Occipital lobe (tissue), 2 donors: ENCODE results near the gene EPX. TPM values are rescaled to one million over a fixed set of nuclear protein-coding genes. Genes with fewer than 3 reads are reported as not detected.

Source experiments
- DNase-seq: peaks from one replicate; lab custom pipeline; 2025; lab: John Stamatoyannopoulos, UW
- total RNA-seq: library from RNA; depleted of rRNA; stranded (reverse); fragments of >200 nt; gene quantifications from one replicate; pipeline ENCODE4 v1.2.3, GENCODE V29; 2014

EPX gene
- total RNA-seq, 1 donor from 2014 or later = not detected

- DNase-seq = no peak
These were observed 5.9 kb upstream of the EPX start for GRCh38 chr17:58186591-58186990.

GRCh38 chr17:58187063-58187462 is 5.5 kb upstream of the EPX start:
- no peak for DNase-seq

GRCh38 chr17:58187675-58188074 is 4.9 kb upstream of the EPX start:
- DNase-seq = no peak

DNA sequence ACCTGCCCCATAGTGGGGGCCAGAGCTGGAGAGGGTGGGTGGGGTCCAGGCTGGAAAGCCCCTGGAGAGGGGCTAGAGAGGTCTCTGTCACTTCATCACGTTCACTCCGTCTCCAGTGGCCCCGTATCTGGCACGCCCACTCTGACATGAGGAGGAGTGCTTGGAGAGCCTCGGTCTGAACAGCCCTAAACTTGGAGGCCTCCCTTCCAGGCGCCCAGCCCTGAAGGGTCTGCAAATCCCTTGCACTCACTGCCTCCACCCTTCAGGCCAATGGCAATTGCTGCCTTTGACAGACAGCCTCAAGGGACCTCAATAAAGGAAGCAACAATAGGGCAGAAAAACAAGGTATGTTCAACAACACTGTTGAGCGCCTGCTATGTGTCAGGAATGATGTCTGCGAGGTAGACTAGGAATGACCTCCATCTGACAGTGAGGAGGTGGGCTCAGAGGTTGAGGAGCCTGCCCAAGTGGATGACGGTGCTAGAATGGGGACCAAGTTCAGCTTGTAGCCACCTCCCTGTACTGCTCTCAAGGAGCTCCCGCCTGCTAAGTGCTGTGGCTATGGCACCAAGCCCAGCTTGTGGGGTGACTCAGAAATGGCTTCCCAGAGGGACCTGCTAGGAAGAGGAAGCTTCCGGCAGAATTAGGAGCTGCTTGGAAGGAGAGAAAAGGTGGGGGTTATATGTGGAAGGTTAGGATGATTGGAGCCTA is 2.9 kb upstream of the EPX start:
- peak; percentile 17 for DNase-seq

DNA sequence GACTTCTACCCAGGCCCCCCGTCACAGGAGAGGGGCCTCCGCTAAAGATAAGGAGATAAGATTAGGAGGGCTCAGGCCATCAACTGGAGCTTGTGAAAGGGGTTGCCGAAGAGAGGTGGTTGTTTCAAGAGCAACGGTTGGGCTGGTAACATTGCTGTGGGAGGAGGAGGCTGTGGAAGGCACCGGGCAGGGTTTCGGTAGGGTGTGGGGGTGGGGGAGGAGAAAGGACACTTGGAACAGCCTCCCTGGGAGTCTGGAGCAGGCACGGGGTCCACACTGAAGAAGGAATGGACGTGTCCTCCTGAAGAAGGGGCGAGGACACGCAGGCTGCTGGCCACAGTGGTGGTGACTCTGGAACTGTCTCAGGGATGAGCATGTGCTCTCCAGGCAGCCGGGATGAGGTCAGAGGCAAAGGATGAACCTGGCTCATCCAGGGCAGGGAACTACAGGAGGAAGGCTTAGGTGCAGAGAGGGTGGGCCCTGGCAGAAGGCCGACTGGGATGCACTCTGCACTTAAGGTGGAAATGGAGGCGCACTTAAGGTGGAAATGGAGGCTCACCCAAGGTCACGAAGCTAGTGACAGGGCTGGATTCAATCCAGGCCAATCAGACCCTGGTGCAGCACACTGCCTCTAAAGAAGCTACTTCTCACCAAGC is 1.2 kb upstream of the EPX start:
- DNase-seq = no peak

- DNase-seq = no peak
These were observed 1.2 kb downstream of the EPX start for GRCh38 chr17:58193641-58194255.

DNA sequence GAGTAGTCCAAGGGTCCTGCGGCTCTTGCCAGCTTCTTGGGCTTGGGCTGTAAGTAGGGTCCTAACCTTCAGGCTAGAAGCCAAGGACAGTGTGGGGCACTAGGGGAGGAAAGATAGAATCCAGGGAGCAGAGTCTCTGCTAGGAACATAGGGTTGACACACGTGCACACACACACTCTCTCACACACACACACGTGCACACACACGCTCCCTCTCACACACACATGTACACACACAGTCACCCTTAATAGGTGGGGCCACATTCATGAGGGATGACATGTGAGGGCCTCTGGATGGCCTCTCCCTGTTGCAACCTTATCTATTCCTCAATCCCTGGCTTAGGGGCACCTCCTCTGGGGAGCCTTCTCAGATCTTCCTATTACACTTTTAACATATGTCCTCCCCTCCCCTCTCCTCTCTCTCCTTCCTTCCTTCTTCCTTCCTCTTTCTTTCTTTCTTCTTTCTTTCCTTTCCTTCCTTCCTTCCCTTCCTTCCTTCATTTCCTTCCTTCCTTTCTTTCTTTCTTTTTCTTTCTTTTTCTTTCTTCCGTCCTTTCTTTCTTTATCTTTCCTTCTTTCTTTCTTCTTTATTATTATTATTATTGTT is 3.1 kb downstream of the EPX start:
- DNase-seq = no peak

DNA sequence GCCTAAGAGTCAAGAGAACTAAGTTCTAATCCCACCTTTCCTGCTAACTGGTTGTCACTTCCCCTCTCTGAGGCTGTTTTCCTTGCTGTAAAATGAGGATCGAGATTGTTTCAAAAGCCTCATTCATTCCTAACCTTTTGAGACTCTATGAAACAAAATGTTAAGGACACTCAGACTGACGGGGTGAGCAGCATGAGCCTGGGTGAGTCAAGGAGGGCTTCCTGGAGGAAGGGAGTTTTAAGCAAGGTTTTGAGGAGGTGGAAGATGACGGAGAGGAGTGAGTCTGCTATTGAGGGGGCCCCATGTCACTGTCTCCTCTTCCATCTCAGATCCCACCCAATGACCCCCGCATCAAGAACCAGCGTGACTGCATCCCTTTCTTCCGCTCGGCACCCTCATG is 4.1 kb downstream of the EPX start:
- DNase-seq = no peak

GRCh38 chr17:58200024-58200633 is 7.6 kb downstream of the EPX start:
- no peak for DNase-seq

- DNase-seq = no peak
These were observed 10.3 kb downstream of the EPX start for GRCh38 chr17:58202859-58203258.

DNA sequence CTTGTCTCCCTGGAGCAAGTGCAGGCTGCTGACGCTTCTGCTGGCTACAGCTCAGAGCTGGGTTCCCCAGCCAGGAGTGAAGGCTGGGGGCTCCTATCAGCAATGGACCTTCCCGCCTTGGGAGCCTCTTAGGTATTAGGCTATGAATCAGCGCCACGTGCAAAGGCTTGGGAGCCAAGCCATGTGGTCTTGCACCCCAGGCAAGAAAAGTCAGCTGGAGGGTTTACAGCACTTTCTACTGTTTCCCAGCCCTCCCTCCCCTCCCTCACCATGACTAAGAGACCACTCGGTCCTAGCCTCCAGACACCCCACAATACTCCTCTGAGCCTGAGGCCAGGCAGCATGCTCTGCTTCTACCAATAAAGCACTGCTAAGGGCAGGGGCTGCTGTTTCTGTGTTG is 12.3 kb downstream of the EPX start:
- no peak for DNase-seq

GRCh38 chr17:58205936-58206335 is 13.4 kb downstream of the EPX start:
- DNase-seq = no peak

GRCh38 chr17:58207451-58207850 is 14.9 kb downstream of the EPX start:
- no peak for DNase-seq

- DNase-seq = no peak
These were observed 15.8 kb downstream of the EPX start for GRCh38 chr17:58208344-58208743.

GRCh38 chr17:58210922-58211321 is 18.4 kb downstream of the EPX start:
- no peak for DNase-seq

GRCh38 chr17:58215685-58216084 is 23.2 kb downstream of the EPX start:
- no peak for DNase-seq

GRCh38 chr17:58217766-58218165 is 25.2 kb downstream of the EPX start:
- no peak for DNase-seq

DNA sequence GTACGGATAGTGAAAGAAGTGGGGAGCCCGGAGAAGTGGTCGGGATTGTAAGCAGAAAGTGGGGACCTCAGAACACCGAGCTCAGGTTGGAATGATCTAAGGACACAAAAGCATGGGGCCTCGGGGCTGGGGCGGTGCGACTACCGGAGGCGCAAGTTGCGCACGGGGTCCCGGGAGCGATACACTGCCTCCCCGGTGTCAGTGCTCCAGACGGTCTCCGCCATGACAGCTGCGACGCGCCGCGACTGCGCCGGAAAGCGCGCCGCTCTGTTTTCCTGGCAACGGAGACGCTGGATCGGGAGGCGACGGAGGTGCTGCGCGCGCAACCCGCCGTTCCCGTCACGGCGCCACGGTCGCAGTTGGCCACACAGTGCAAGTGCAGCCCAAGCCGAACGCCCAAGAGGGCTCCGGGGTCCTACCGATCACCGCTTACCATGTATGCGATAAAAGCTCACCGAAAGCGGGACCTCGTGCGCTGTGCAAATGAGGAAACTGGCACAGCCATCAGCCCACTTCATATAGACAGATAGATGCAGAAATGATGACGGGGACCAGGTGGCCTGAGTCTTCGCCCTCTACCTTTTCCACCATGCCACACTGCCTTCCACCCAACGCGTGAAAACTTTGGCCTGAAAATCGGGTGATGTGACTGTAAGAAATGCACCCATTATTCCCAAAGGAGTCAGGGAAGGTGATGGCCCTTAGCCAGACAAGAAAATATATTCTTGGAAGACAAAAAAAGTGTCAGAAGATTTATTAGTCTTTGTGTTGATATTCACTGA is 26.7 kb downstream of the EPX start, which contains the start of gene MKS1:
Gene MKS1 (minus strand): TSS at position 249 of the 782 bp plus-strand sequence. CDS start 25 bp downstream, at position 224.
- DNase-seq = peak; percentile 91

DNA sequence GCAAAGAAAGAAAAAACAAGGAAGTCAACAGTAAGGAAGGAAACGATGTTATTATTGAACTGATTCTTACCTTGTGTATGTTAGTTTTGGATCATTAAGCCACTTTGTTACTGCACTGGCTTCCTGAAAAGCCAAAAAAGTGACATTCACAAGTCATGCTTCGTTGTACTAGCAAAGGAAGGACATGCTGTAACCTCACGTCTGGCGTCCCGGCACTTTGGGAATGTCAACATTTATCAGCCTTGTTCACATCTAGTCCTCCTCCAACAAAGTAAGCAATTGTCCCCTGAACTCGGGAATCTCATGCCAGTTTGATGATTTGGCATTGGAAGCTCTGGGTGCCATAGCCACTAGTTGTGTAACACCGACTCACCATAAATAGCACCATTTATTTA is 27.3 kb downstream of the EPX start:
- DNase-seq = no peak

DNA sequence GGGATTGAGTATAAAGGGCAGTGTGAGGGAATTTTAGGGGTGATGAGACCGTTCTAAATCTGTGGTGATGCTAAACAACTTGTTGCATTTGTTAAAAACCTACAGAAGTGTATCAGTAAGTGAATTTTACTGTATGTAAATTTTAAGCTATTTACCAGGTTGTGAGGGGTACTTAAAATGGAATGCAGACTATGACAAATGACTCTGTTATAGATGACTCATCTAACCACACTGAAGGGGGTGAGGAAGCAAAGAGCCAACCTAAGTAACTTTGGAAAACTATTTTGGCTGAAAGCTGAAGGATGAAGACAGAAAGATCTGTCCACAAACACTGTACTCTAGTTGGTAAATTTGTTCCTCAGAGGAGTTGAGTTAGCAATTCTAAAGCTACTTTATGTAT is 31.8 kb downstream of the EPX start:
- DNase-seq = no peak

GRCh38 chr17:58227733-58228132 is 35.2 kb downstream of the EPX start:
- no peak for DNase-seq
